HCT116 (cell line): ENCODE results near the gene MTIF3. TPM values are rescaled to one million over a fixed set of nuclear protein-coding genes. Genes with fewer than 3 reads are reported as not detected.

Experiments used
- ATAC-seq: fragments of 200-7000 bp; cut with Tn5 transposase; 2 replicates; pipeline ENCODE4 v1.9.1; 2020; ENCODE audit warnings: mild to moderate bottlenecking, moderate library complexity
- BruUV-seq: library from RNA; stranded (reverse); fragments of 400-500 nt; replicated peaks from 2 replicates; lab custom pipeline; 2021; lab: Mats Ljungman, UMichigan
- CTCF ChIA-PET: fragments of 300-600 bp; sonication (Branson Sonifier 250); formaldehyde crosslinking; loops from one replicate; lab custom pipeline; 2021; ENCODE audit warnings: antibody characterized with exemption; lab: Charles Lee
- POLR2A ChIA-PET: fragments of 300-600, 350-600 bp; sonication (Branson Sonifier 250); formaldehyde crosslinking; loops from one replicate; lab custom pipeline; 2021; ENCODE audit warnings: antibody characterized with exemption; lab: Charles Lee
- RAD21 ChIA-PET, 2 experiments: fragments of 300-600 bp; sonication (Branson Sonifier 250); formaldehyde crosslinking; loops; one replicate each; lab custom pipeline; 2023; ENCODE audit warnings: low total read pairs in 2 of 2; ENCODE audit not compliant: uncharacterized antibody in 2 of 2, unreplicated experiment in 2 of 2, low non-redundant PET in 1 of 2; lab: Charles Lee
- DNase-seq: peaks from one replicate; pipeline ENCODE4 v3.0.0-alpha.2; 2010; ENCODE audit warnings: low read depth, low spot score
- H2AFZ ChIP-seq: fragments of 200-600 bp; shearing (Covaris generic), sonication (generic); 2 replicates; pipeline ENCODE4 v1.6.1; 2017; ENCODE audit warnings: low read depth, mixed run types, mixed read lengths, antibody characterized with exemption, low read length; ENCODE audit not compliant: poor library complexity, severe bottlenecking
- H3K27ac ChIP-seq: 2 replicates; pipeline ENCODE4 v1.5.1; 2012; ENCODE audit warnings: low read depth, low read length
- H3K27me3 ChIP-seq: fragments of 200-600 bp; sonication (generic); 2 replicates; pipeline ENCODE4 v1.6.1; 2016; ENCODE audit warnings: mixed run types, low read length, mixed read lengths; ENCODE audit not compliant: insufficient read depth
- H3K36me3 ChIP-seq, 2 experiments: fragments of 200-500 bp in 1 of 2; fragments of 200-600 bp in 1 of 2; sonication (Bioruptor generic) in 1 of 2; sonication (generic) in 1 of 2; 2 replicates each; pipeline versions ENCODE4 v1.5.1 to v1.6.1; 2014 to 2016; ENCODE audit warnings: low read length in 2 of 2, inconsistent platforms in 1 of 2, mixed read lengths in 1 of 2, mixed run types in 1 of 2; ENCODE audit not compliant: insufficient read depth in 2 of 2, control insufficient read depth in 1 of 2
- H3K4me1 ChIP-seq, 2 experiments: fragments of 200-600 bp in 1 of 2; sonication (generic) in 1 of 2; 2 replicates each; pipeline versions ENCODE4 v1.5.1 to v1.6.1; 2012 to 2017; ENCODE audit warnings: low read length in 2 of 2, inconsistent platforms in 1 of 2, mild to moderate bottlenecking in 1 of 2, mixed read lengths in 1 of 2, mixed run types in 1 of 2, moderate library complexity in 1 of 2; ENCODE audit not compliant: insufficient read depth in 2 of 2, control insufficient read depth in 1 of 2
- H3K4me2 ChIP-seq: fragments of 200-600 bp; sonication (generic); 2 replicates; pipeline ENCODE4 v1.6.1; 2017; ENCODE audit warnings: mixed run types, low read length, mixed read lengths
- H3K4me3 ChIP-seq, 2 experiments: fragments of 200-600 bp in 1 of 2; sonication (generic) in 1 of 2; replicated peaks in 1 of 2; 2 replicates each; pipeline ENCODE4 v1.5.1; 2011 to 2016; ENCODE audit warnings: low read length in 2 of 2, control low read depth in 1 of 2, low read depth in 1 of 2, mild to moderate bottlenecking in 1 of 2, mixed read lengths in 1 of 2, mixed run types in 1 of 2
- H3K79me2 ChIP-seq: fragments of 200-600 bp; sonication (generic); 2 replicates; pipeline ENCODE4 v1.6.1; 2017; ENCODE audit warnings: mild to moderate bottlenecking, mixed run types, low read length, moderate library complexity, mixed read lengths; ENCODE audit not compliant: insufficient read depth
- H3K9ac ChIP-seq: fragments of 200-600 bp; sonication (generic); 2 replicates; pipeline ENCODE4 v1.6.1; 2016; ENCODE audit warnings: low read length, mixed read lengths
- H3K9me2 ChIP-seq: fragments of 200-600 bp; sonication (generic), shearing (Covaris generic); 2 replicates; pipeline ENCODE4 v1.6.1; 2017; ENCODE audit warnings: mixed run types, mild to moderate bottlenecking, moderate library complexity; ENCODE audit not compliant: insufficient read depth
- H3K9me3 ChIP-seq, 2 experiments: fragments of 200-500 bp in 1 of 2; fragments of 200-600 bp in 1 of 2; sonication (Bioruptor generic) in 1 of 2; sonication (generic) in 1 of 2; 2 replicates each; pipeline ENCODE4 v1.6.1; 2014 to 2017; ENCODE audit warnings: low read length in 2 of 2, mixed read lengths in 2 of 2, inconsistent platforms in 1 of 2, low read depth in 1 of 2, mild to moderate bottlenecking in 1 of 2, mixed run types in 1 of 2, moderate library complexity in 1 of 2; ENCODE audit not compliant: control insufficient read depth in 1 of 2, insufficient read depth in 1 of 2
- H4K20me1 ChIP-seq: fragments of 200-600 bp; sonication (generic), shearing (Covaris generic); 2 replicates; pipeline ENCODE4 v1.6.1; 2017; ENCODE audit warnings: mixed run types, mild to moderate bottlenecking, moderate library complexity; ENCODE audit not compliant: insufficient read depth
- CBX3 ChIP-seq: IDR thresholded peaks from 2 replicates; pipeline ENCODE4 v1.6.1; 2012; ENCODE audit warnings: low read depth
- CTCF ChIP-seq, 3 experiments: fragments of 200-600 bp in 1 of 3; sonication (generic) in 1 of 3; IDR thresholded peaks in 2 of 3; conservative IDR thresholded peaks in 1 of 3; 2 replicates each; pipeline ENCODE4 v1.5.1; 2012 to 2017; ENCODE audit warnings: low read depth in 2 of 3, low read length in 2 of 3, antibody characterized with exemption in 1 of 3, borderline replicate concordance in 1 of 3, control low read depth in 1 of 3, mild to moderate bottlenecking in 1 of 3, mixed read lengths in 1 of 3, mixed run types in 1 of 3, moderate library complexity in 1 of 3; ENCODE audit not compliant: insufficient read depth in 1 of 3
- EGR1 ChIP-seq: IDR thresholded peaks from 2 replicates; pipeline ENCODE4 v1.6.1; 2012; ENCODE audit warnings: low read depth
- ELF1 ChIP-seq: IDR thresholded peaks from 2 replicates; pipeline ENCODE4 v1.6.1; 2012; ENCODE audit warnings: low read depth, borderline replicate concordance
- FOSL1 ChIP-seq: IDR thresholded peaks from 2 replicates; pipeline ENCODE4 v1.6.1; 2012; ENCODE audit warnings: low read depth
- JUND ChIP-seq: IDR thresholded peaks from 2 replicates; pipeline ENCODE4 v1.6.1; 2012
- MAX ChIP-seq: IDR thresholded peaks from 2 replicates; pipeline ENCODE4 v1.6.1; 2012
- POLR2AphosphoS5 ChIP-seq: IDR thresholded peaks from 2 replicates; pipeline ENCODE4 v1.6.1; 2011; ENCODE audit warnings: mild to moderate bottlenecking, low read depth, low read length, moderate library complexity
- RAD21 ChIP-seq: IDR thresholded peaks from 2 replicates; pipeline ENCODE4 v1.6.1; 2012; ENCODE audit warnings: low read depth, mild to moderate bottlenecking
- REST ChIP-seq: IDR thresholded peaks from 2 replicates; pipeline ENCODE4 v1.6.1; 2012; ENCODE audit warnings: low read depth
- SP1 ChIP-seq: IDR thresholded peaks from 2 replicates; pipeline ENCODE4 v1.6.1; 2012; ENCODE audit warnings: low read depth
- TCF7L2 ChIP-seq: IDR thresholded peaks from 2 replicates; pipeline ENCODE4 v1.7.0; 2011; ENCODE audit warnings: borderline replicate concordance, inconsistent platforms; ENCODE audit not compliant: insufficient read depth, insufficient read length; ENCODE audit errors: extremely low read depth
- YY1 ChIP-seq: IDR thresholded peaks from 2 replicates; pipeline ENCODE4 v1.6.1; 2011; ENCODE audit warnings: low read length, low read depth, moderate library complexity, mild to moderate bottlenecking; ENCODE audit not compliant: insufficient replicate concordance; ENCODE audit errors: extremely low read depth
- ZBTB33 ChIP-seq: IDR thresholded peaks from 2 replicates; pipeline ENCODE4 v1.6.1; 2011; ENCODE audit warnings: mild to moderate bottlenecking, low read length, moderate library complexity; ENCODE audit not compliant: insufficient replicate concordance; ENCODE audit errors: extremely low read depth
- intact Hi-C: fragments of 100-400 bp; cut with micrococcal nuclease; formaldehyde crosslinking; loops from 2 replicates; pipeline ENCODE4 v1.10.0; 2022
- total RNA-seq: library from RNA; stranded (reverse); gene quantifications from one replicate; pipeline ENCODE4 v1.2.1, GENCODE V29; 2021; ENCODE audit not compliant: unreplicated experiment

MTIF3 gene
- total RNA-seq, 1 experiment from 2014 or later: 27.8 TPM

GRCh38 chr13:27472941-27473340 lies 22.6 kb upstream of the MTIF3 start (continued):
- no peak for TF ChIP-seq REST
- no peak for TF ChIP-seq SP1
- no peak for TF ChIP-seq FOSL1

GRCh38 chr13:27472441-27472840 lies 22.1 kb upstream of the MTIF3 start:
- Histone ChIP-seq H3K4me1 (no peaks in the 10 kb centered on the region), H3K9me3 (no peaks in the 10 kb centered on the region), H2AFZ (no peak overlapping the region), H3K9me2 (no peaks in the 10 kb centered on the region), H3K4me3 (no peak overlapping the region), H3K9ac (no peak overlapping the region), H3K4me2 (no peak overlapping the region), H3K79me2 (no peaks in the 10 kb centered on the region), H3K27me3 (no peaks in the 10 kb centered on the region), H3K36me3 (no peaks in the 10 kb centered on the region), H4K20me1 (no peaks in the 10 kb centered on the region), H3K27ac (no peak overlapping the region)
- ChIA-PET CTCF (no interaction called here), RAD21 (no interaction called here), POLR2A (no interaction called here)
- ATAC-seq (no peak), DNase-seq (no peak)
- no TSS peak for BruUV-seq
- intact Hi-C loops: no loop called here
- TF ChIP-seq SP1 (no peak), ZBTB33 (no peak), JUND (no peak), ELF1 (no peak), POLR2AphosphoS5 (no peak), TCF7L2 (no peak), FOSL1 (no peak), CBX3 (no peak), RAD21 (no peak), MAX (no peak), CTCF (IDR thresholded peaks at IDR 0.05 in 2 of 3, conservative IDR thresholded peaks at IDR 0.05 in 1 of 3; ENCODE audit: borderline replicate concordance in 1 of 3, insufficient read depth in 1 of 3, low read depth in 2 of 3, low read length in 2 of 3) (no peak), YY1 (no peak), EGR1 (no peak)
